Activated naive CD4-positive, alpha-beta T cell treated with anti-CD3 and anti-CD28 coated beads, Interleukin-2, amount 50 U/mL, for 16 hours (primary cell): ENCODE results near the gene PSME3IP1.
"Not testable (repeated sequence)": the region's sequence is repeated elsewhere in the genome, so short reads cannot be mapped to it uniquely, and the experiment has no call there.

Source experiments
- DNase-seq: peaks from one replicate; pipeline ENCODE4 v3.0.0-alpha.2; 2020

PSME3IP1 gene

GRCh38 chr16:57196753-57197152, 10.9 kb upstream of the PSME3IP1 start:
- no peak for DNase-seq

DNA sequence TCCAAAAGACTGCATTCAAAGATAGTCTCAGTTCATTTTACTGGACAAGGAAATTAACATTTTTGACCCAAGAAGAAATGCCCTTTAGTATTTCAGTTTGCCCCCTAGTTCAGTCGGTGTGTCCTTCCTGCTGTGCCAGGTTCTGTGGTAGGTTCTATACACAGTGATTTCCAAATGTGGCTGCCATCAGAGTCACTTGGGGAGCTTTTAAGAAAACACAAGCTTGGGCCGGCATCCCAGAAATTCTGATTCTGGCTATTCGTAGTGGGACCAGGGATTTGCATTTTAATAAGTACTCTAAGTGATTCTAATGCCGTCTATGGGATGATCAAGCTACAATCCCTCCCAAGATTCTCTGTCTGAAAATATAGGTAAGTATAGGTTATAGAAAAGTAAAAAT, 10.4 kb upstream of the PSME3IP1 start:
- no peak for DNase-seq

DNA sequence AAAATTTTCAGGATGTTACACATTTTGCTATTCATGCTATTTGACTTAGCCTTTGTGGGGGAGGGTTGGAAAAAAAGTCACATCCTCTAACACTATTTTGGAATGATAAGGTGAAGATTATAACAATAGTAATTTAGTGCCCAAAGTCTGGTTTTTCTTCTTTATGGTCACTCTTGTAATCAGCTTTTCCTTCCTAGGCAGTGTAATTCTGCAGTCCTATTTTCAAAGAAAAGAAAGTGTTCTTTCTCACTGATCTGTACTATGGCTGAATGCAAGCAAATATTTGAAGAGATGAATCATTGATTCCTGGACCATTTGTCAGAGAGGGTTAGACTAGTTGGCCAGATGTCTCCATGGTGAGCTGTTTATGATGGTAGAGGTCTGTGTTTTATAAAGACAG, 8.7 kb upstream of the PSME3IP1 start:
- no peak for DNase-seq

DNA sequence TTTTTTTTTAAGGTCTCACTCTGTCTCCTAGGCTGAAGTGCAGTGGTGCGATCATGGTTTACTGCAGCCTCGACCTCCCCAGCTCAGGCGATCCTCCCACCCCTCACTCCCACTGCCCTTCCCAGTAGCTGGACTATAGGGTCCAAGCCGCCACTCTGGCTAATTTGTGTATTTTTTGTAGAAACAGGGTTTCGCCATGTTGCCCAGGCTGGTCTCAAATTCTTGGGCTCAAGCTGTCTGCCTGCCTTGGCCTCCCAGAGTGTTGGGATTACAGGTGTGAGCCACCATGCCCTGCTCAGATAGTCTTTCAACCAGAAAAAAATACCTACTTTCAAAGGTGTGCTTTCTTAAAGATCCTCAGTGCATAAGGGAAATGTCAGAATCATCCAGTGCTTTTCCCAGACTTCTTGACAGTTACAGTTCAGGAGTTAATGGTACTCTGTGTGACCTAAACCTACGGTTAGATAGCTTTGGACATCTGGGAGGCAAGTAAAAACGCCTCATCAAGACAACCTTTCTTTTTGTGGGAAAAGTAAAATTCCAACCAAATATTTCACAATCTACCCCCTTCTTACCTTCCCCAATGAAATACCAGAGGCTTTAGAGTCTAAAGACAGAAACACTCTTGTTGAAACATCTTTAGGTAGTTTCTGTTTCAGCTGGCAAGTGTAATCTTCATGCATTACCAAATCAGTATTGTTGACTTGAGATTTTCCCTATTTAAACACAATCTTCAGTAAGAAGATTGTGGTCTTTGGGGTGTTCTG, 7.1 kb upstream of the PSME3IP1 start:
- no peak for DNase-seq

DNA sequence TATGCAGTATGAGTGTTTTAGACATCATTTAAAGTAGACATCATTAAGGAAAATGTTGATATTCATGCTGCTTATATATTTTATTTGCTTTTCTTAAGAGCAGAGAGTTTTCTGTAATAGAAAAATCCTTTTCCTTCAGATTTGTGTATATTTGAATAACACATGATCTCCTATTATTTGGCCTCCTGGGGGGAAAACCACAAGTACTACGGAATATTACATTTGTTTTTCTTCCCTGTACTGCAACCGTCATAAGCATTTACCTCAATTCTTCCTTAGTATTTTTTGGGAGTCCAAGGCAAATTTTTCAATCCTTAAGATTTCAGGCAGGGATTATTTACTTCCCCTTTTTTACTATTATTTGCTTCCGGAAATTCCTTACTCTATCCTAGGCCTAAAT, 6.3 kb upstream of the PSME3IP1 start:
- no peak for DNase-seq

DNA sequence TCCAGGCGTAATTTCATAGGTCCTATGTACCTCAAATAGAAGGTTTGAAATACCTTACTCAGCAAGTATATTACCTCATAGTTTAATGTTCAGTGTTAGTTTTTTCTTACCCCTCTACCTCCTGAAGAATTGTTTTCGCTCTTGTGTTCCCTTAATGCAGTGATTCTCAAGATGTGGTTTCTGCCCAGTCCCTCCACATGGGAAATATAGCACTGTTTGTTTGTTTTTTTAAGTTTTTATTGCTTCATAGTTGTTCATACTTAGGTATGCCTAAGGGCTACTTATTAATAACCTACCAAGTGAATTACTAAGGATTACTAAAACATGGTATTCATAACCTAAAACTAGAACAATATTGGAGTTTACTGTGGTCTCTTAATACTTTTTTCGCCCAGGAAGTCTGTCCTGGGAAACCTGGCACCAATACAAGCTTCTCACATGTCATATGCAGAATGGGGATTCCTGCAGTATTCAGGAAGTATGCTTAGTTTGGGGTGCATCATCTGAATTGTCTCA, 5.3 kb upstream of the PSME3IP1 start:
- no peak for DNase-seq

- no peak for DNase-seq
Observed at GRCh38 chr16:57190136-57190535, 4.3 kb upstream of the PSME3IP1 start.

DNA sequence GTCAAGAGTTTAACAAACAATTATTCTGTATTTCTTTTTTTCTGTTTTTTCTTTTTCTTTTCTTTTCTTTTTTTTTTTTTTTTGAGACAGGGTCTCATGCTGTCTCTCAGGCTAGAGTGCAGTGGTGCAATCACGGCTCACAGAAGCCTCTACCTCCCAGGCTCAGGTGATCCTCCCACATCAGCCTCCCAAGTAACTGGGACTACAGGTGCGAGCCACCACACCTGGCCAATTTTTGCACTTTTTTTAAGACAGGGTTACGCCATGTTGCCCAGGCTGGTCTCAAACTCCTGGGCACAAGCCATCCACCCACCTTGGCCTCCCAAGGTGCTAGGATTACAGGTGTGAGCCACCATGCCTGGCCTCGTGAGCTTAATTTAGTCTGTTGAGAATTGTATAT, 3.7 kb upstream of the PSME3IP1 start:
- DNase-seq: not testable (repeated sequence)

DNA sequence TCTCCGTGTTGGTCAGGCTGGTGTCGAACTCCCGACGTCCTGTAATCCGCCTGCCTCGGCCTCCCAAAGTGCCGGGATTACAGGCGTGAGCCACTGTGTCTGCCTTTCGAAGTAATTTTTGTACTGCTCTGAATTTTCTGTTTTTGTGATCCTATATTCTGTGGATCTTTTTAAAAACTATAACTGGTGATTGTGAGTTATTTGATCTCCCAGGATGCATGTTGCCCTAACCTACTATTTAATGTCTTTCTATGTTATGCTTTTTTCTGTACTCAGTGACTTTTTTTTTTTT, 2.8 kb upstream of the PSME3IP1 start:
- DNase-seq: no peak

DNA sequence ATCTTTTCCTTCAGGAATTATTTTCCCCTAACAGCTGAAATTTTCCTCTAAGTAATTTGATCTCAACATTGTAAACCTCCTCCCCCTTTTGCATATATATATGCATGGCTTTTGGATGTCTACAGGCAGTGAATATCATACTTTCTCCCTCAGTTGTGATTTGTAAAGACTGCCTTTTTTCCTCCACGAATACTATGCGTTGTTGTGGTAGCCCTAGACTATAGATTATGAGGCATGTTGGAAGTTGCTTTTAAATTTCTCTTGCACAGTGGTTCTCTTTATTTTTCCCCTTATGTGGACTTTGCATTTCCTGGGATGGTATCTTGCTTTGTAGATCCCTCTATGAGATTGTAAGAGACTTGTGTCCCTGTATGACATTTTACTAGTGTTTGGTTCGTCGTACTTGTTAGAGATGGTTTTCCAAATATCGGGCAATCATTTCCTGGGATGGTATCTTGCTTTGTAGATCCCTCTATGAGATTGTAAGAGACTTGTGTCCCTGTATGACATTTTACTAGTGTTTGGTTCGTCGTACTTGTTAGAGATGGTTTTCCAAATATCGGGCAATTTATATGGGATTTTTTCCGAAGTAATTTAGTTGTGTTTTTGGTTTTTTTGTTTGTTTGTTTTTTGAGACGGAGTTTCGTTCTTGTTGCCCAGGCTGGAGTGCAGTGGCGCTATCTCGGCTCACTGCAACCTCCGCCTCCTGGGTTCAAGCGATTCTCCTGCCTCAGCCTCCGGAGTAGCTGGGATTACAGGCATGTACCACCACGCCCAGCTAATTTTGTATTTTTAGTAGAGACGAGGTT, 2.3 kb upstream of the PSME3IP1 start:
- not testable (repeated sequence) for DNase-seq

DNA sequence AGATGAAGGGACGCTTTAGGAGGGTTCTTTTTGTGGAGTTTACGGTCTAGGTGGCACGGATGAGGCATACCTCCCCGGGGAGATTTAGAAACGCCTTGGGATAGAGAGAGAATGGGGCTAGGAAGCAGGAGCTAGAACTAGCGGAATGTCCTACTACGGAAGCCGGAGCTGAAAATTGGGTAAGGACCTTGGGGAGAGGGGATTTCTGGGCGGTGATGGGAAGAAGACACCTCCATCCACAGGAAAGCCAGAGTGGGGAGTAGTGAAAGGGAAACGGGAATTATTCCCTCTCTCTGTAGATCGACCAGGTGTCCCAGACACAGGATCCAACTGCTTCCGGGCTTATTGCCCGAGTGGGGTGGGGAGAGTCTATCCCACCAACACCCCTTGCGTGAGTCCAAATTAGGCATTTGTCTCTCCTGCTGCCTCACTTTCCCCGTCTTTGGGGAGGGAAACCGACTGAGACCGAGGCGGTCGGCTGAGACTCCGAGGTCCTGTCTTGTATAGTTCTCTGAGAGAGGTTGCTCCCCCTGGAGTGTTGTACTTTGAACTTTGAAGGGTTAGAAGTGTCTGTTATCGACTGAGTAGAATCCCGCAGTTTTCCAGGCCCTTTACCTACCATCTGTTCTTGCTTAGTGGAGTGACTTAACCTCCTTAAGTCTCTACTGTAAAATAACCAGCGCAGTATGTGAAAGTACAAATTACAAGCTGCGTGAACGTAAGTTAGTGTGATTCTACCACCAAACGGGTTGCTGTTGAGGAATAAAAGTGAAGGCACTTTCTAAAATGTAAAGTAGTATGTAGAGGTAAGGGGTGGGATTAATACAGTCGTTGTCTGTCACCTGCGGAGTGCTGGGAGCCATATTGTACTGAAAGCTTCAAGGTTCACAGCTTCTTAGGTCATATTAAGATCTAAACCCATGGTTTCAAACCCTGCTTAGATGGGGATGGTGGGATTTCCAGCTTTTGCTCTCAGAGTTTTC, 1.3 kb upstream of the PSME3IP1 start:
- no peak for DNase-seq

- DNase-seq: no peak
Observed at GRCh38 chr16:57185446-57185944, 344 bp downstream of the PSME3IP1 start.

DNA sequence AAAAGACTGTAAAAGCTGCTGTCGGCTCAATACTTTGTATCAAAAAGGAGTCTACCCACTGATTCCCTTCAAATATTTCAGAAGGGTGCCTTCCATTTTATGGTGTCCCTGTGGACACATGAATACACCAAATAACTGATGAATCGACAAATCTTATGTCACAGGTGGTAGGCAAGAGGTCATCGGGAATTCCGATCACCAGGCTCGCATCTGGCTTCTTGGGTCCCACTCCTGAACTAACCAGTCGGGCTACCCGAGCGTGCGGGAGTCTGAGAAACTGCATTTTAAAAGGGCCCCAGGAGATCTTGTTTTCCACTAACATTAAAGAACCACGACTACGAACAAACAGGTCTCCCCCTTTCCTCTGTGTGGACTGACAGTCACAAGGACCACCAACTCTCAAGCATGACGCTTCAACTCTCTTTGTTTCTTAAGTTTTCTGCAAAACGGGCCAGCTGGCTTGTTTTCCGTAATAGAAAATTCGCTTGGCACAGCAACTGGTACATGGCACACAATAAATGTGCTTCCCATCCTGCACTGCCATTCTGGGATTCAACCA, 873 bp downstream of the PSME3IP1 start:
- no peak for DNase-seq

- no peak for DNase-seq
Observed at GRCh38 chr16:57184113-57184512, 1.7 kb downstream of the PSME3IP1 start.

DNA sequence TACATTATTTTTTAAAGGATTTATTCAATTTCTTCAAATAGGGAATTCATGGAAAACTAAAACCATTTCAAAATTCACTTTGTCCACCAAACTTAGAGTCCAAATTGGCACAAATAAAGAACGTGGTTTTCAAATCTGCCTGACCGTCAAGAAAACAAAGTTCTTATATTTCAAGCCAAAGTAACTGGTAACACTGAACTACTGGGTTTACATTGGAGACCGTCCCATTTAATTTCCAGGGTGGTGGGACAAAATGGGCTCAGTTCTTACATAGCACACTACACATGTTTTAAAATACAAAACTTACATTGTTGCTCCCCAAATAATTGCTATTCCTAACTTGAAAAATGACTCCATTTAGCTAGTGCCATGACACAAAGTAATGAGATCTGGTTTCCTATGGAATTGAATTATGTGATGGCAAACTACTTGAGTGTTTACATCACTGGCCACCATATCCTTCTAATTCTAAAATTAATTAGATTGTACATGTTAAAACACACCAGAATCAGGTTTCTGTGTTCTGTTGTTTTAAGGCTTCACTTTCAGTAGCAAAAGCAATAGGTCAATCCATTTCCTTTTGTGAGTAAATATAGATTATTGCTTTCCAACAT, 6.5 kb downstream of the PSME3IP1 start:
- no peak for DNase-seq

GRCh38 chr16:57178793-57179212, 7.0 kb downstream of the PSME3IP1 start:
- DNase-seq: no peak

- DNase-seq: no peak
Observed at GRCh38 chr16:57178196-57178595, 7.6 kb downstream of the PSME3IP1 start.

DNA sequence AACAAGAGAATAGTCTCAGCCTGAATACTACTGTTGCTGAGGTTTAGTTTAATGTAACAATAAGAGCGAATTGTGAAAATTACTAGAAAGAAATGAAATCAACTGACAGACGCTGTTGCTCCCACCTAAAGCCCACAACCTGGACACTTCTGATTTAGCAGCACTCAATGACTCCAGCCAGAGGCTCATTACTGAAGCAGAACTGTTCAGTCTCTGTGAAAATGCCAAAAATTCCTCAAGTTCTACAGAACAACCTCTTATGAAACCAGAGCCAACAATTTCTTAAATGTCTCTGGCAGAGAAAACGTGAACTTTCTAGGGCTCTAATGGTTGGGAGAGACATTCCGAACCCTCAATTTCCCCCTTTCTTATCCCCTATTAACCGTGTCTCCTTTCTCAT, 9.9 kb downstream of the PSME3IP1 start:
- DNase-seq: no peak

DNA sequence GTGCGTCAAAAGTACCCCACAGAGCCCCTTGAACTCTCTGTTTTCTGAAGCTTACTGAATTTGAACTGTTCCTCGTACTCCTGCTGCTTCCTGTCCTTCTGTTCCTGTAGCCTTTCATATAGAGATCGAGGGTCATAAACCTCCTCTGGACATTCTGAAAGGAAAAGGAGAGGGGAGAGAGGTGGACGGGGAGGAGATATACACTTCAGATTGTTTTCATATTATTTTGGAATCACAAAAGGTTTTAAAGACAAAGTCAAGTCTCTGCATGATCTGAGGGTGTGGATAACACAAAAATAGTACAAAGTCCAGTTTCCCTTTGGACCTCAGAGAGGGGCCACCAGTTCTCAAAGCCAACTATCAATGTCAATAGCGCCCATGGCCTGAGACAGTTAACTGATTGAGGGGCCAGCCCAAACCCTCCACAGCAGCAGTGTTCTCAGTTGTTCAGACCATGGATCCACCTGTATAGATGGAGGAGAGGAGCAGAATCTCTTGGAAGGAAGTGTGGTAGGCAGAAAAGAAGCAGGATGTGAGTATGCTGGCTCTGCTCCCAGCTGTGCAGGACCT, 13.0 kb downstream of the PSME3IP1 start:
- no peak for DNase-seq

- DNase-seq: no peak
Observed at GRCh38 chr16:57169327-57169726, 16.5 kb downstream of the PSME3IP1 start.

DNA sequence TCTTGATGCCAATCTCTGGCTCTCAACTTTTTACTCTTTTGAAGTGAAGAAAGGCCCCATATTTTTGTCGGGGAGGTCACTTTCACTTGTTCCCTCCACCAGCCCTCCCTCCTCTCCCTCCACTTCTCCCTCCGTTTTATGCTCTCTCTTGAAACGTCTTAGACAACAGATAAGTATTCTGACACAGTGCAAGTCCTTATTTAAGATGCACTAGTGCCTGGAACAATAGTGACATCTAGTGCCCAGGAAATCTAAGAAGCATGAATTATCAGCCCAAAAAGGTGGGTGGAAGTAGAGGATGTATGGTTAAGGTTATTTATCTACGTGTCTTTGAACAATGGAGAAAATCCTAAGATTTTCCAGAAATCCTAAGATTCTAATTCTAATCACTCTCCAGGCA, 17.9 kb downstream of the PSME3IP1 start:
- DNase-seq: no peak

DNA sequence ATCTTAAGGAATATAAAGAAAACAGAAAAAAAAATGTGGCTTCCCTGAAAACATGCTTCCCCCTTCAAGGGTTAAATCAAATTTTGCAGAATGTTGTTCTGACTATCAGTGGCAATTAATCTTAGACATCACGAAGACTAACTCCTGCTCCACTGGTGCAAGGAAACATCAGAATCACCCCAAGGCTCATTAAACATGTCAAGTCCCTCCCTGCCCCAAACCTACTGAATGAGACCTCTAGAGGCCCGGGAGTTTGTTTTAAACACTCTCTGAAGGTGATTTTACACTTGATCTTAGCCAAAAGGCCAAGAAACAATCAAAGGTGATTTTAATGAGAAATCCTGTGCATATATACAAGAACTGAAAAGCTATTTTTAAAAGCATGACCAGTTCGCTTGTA, 18.3 kb downstream of the PSME3IP1 start:
- DNase-seq: no peak
